Measurements from ENCODE around the gene HERC5. TPM values are rescaled to one million over a fixed set of nuclear protein-coding genes. Genes with fewer than 3 reads are reported as not detected.

Gene HERC5
- polyA plus RNA-seq, 1 experiment, result 0.06 TPM

GRCh38 chr4:88533088-88533790, 76.3 kb downstream of the HERC5 start:
- peak; percentile 24 for DNase-seq (ENCODE audit: low read depth, low spot score)
- Histone ChIP-seq H3K27me3 (ENCODE audit: control insufficient read depth, insufficient read depth, low read length) (no peaks in the 10 kb centered on the region), H3K27ac (ENCODE audit: low read depth, low read length) (no peak overlapping the region), H3K4me3 (ENCODE audit: low read depth, low read length) (no peak overlapping the region), H3K9me3 (ENCODE audit: control insufficient read depth, insufficient read depth, low read length) (no peaks in the 10 kb centered on the region)
- ChIA-PET CTCF (interaction anchor here (0.7 kb wide), 1 partner anchor 243 kb away, joined by 3 read pairs; no protein-coding TSS in a partner anchor), POLR2A (no interaction called here)
- no peak for TF ChIP-seq CTCF (IDR thresholded peaks at IDR 0.05; ENCODE audit: low read depth, low read length)

- Histone ChIP-seq H3K9me3 (ENCODE audit: control insufficient read depth, insufficient read depth, low read length) (no peaks in the 10 kb centered on the region), H3K4me3 (ENCODE audit: low read depth, low read length) (peak overlapping the region; percentile 35), H3K27me3 (ENCODE audit: control insufficient read depth, insufficient read depth, low read length) (no peaks in the 10 kb centered on the region), H3K27ac (ENCODE audit: low read depth, low read length) (peak overlapping the region; percentile 92)
- no peak for TF ChIP-seq CTCF (IDR thresholded peaks at IDR 0.05; ENCODE audit: low read depth, low read length)
- CTCF ChIA-PET, result interaction anchor here (0.7 to 2.9 kb wide), 3 partner anchors 125 to 489 kb away, joined by 3 to 10 read pairs (median 7); no protein-coding TSS in a partner anchor
- POLR2A ChIA-PET, result no interaction called here
- DNase-seq (ENCODE audit: low read depth, low spot score), result peak; percentile 52
Measured at GRCh38 chr4:88533937-88534750, 77.2 kb downstream of the HERC5 start.

- no peak overlapping the region for H3K4me3 ChIP-seq (ENCODE audit: low read depth, low read length)
- H3K9me3 ChIP-seq (ENCODE audit: control insufficient read depth, insufficient read depth, low read length), result no peaks in the 10 kb centered on the region
- DNase-seq (ENCODE audit: low read depth, low spot score), result no peak
- ChIA-PET CTCF (interaction anchor here (1.2 to 2.9 kb wide), 3 partner anchors 124 to 488 kb away, joined by 3 to 10 read pairs (median 7); no protein-coding TSS in a partner anchor), POLR2A (no interaction called here)
- no peak overlapping the region for H3K27ac ChIP-seq (ENCODE audit: low read depth, low read length)
- no peak for TF ChIP-seq CTCF (IDR thresholded peaks at IDR 0.05; ENCODE audit: low read depth, low read length)
- H3K27me3 ChIP-seq (ENCODE audit: control insufficient read depth, insufficient read depth, low read length), result no peaks in the 10 kb centered on the region
Measured at GRCh38 chr4:88535090-88535755, 78.3 kb downstream of the HERC5 start.

GRCh38 chr4:88537709-88538108, 80.8 kb downstream of the HERC5 start:
- POLR2A ChIA-PET, result no interaction called here
- Histone ChIP-seq H3K9me3 (ENCODE audit: control insufficient read depth, insufficient read depth, low read length) (no peaks in the 10 kb centered on the region), H3K27me3 (ENCODE audit: control insufficient read depth, insufficient read depth, low read length) (no peaks in the 10 kb centered on the region), H3K4me3 (ENCODE audit: low read depth, low read length) (no peak overlapping the region), H3K27ac (ENCODE audit: low read depth, low read length) (no peak overlapping the region)
- TF ChIP-seq CTCF (IDR thresholded peaks at IDR 0.05; ENCODE audit: low read depth, low read length), result no peak
- CTCF ChIA-PET, result interaction anchor here (0.7 to 1.2 kb wide), 2 partner anchors 135 to 304 kb away, joined by 3 to 4 read pairs; no protein-coding TSS in a partner anchor
- no peak for DNase-seq (ENCODE audit: low read depth, low spot score)
